ENCODE measurements around the gene CYP2F1.
"Not testable (repeated sequence)": the region's sequence is repeated elsewhere in the genome, so short reads cannot be mapped to it uniquely, and the experiment has no call there.

CYP2F1 gene, protein sequence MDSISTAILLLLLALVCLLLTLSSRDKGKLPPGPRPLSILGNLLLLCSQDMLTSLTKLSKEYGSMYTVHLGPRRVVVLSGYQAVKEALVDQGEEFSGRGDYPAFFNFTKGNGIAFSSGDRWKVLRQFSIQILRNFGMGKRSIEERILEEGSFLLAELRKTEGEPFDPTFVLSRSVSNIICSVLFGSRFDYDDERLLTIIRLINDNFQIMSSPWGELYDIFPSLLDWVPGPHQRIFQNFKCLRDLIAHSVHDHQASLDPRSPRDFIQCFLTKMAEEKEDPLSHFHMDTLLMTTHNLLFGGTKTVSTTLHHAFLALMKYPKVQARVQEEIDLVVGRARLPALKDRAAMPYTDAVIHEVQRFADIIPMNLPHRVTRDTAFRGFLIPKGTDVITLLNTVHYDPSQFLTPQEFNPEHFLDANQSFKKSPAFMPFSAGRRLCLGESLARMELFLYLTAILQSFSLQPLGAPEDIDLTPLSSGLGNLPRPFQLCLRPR

GRCh38 chr19:41114132-41114531 lies at the start of gene CYP2F1:
Gene CYP2F1, plus strand, starts transcription at chr19:41114432. Its CDS starts 1,757 bp downstream, at chr19:41116189.
- no peak for FAIRE-seq
- DNase-seq (ENCODE audit: low spot score), result no peak

DNA sequence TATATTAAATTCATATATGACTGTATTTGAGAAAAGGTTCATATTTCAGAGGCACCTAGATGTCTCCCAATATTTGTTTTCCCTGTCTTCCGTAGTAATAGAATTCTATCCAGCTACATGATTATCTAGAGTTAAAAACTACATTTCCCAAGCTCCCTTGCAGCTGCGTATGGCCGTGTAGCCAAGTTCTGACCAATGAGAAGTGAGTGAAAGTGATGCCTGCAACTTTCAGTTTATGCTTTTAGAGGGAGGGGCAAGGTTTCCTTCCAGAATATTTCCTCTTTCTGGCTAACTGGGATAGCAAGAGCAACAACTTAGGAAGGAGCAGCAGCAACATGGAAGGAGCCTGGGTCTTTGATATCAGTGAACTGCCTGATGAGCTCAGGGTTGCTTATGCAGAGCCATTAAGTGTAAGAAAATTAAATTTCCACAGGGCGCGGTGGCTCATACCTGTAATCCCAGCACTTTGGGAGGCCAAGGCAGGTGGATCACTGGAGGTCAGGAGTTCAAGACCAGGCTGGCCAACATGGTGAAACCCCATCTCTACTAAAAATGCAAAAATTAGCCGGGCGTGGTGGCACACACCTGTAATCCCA lies 49.2 kb upstream of the CYP2F1 start:
- FAIRE-seq, result no peak

GRCh38 chr19:41076286-41076685 lies 37.9 kb upstream of the CYP2F1 start:
- no peak for FAIRE-seq
- no peak for DNase-seq (ENCODE audit: low spot score)

More for the DNA sequence above, 49.2 kb upstream of the CYP2F1 start:
- peak; percentile 16 for DNase-seq (ENCODE audit: low spot score)

DNA sequence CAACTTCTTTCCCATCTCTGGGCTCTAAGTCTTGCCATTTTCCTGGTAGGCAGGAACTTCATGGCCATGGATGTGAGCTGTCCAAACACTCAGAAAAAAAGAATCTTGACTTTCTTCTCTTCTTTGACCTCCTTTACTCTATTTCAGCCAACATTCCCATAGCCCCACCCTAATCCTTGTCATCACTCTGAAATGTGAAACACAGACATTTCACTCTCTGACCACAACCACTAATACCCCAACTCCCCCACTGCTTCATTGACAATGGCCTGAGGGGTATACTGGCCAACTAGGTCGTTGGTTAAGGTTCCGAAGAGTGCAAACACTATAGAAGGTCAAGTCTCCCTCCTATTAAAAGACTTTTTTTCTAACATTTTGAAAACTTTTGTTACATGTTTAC lies 30.7 kb upstream of the CYP2F1 start:
- DNase-seq (ENCODE audit: low spot score), result peak; percentile 14

DNA sequence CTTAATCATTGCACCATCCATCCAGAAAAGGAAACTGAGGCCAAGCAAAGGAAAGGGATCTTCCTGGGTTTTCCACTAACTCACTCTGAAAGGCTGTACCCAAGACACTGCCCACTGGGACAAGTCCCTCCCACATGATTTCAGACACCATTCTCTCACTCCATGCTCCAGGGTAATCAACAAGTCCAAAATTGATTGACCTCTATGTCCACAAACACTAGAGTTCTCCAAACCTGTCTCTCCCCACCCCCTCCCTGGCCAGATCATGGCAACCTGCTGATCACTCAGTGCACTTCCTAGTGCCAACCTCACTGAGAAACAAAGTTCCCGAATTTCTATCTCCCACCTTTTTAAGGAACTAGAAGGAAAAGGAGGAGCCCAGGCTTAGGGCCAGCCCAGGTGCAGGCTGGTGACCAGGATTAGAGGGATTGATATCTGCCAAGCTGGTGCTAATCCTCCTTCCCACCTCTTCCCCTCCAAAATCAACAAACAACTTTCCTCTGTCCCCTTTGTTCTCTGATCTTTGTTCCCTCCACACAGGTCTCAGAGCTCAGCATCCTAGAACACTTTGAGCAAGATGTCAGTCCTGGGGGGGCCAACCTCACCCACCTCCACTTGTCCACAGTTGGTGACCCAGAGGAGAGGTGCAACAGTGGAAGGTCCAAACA lies 28.4 kb upstream of the CYP2F1 start:
- FAIRE-seq, result no peak
- no peak for DNase-seq (ENCODE audit: low spot score)

More for the DNA sequence above, 30.7 kb upstream of the CYP2F1 start:
- no peak for FAIRE-seq

GRCh38 chr19:41088151-41088550 lies 26.1 kb upstream of the CYP2F1 start, which contains the start of gene CYP2A13:
Gene CYP2A13, plus strand, starts transcription at chr19:41088451. Its CDS starts 21 bp downstream, at chr19:41088472.
- DNase-seq (ENCODE audit: low spot score) (no peak), FAIRE-seq (no peak)

DNA sequence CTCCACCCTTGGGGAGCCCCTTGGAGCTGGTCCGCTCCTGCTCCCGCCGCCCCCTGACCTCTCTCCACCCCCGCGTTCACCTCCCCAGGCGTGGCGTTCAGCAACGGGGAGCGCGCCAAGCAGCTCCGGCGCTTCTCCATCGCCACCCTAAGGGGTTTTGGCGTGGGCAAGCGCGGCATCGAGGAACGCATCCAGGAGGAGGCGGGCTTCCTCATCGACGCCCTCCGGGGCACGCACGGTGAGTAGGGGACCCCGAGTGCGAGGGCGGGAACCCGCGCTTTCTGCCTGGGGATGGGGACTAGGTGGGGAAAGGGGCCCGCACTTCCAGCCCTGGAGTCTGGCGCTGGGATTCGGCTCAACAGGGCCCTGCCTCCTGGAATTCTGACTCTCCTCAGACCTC lies 24.3 kb upstream of the CYP2F1 start:
- FAIRE-seq (no peak), DNase-seq (ENCODE audit: low spot score) (no peak)

DNA sequence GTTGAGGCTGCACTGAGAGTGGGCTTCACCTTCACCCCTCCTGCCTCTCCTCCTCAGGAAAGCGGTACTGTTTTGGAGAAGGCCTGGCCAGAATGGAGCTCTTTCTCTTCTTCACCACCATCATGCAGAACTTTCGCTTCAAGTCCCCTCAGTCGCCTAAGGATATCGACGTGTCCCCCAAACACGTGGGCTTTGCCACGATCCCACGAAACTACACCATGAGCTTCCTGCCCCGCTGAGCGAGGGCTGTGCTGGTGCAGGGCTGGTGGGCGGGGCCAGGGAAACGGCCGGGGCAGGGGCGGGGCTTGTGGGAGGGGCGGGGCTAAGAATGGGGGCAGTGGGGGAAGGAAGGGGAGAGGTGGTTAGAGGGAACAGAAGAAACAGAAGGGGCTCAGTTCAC lies 18.5 kb upstream of the CYP2F1 start:
- DNase-seq (ENCODE audit: low spot score) (no peak), FAIRE-seq (no peak)

GRCh38 chr19:41096353-41096752 lies 17.9 kb upstream of the CYP2F1 start:
- FAIRE-seq (no peak), DNase-seq (ENCODE audit: low spot score) (no peak)

DNA sequence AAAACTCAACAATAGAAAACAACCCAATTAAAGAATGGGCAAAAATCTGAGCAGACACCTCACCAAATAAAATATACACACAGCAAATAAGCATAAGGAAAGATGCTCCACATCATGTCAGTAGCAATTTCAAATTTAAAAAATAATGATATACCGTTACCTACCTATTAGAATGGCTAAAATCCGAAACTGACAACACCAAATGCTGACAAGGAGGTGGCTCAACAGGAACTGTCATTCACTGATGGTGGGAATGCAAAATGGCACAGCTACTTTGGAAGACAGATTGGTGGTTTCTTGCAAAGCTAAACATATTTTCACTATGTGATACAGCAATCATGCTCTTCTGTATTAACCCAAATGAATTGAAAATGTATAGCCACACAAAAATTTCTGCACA lies 16.9 kb upstream of the CYP2F1 start:
- DNase-seq (ENCODE audit: low spot score) (no peak), FAIRE-seq (no peak)

DNA sequence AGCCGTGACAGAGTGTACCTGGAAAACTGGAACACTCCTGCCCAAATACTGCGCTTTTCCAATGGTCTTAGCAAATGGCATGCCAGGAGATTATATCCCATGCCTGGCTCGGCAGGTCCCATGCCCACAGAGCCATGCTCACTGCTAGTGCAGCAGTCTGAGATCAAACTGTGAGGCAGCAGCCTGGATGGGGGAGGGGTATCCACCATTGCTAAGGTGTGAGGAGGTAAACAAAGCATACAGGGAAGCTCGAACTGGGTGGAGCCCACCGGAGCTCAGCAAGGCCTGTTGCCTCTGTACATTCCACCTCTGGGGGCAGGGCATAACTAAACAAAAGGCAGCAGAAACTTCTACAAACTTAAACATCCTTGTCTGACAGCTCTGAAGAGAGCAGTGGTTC lies 15.5 kb upstream of the CYP2F1 start:
- FAIRE-seq (no peak), DNase-seq (ENCODE audit: low spot score) (no peak)

- DNase-seq (ENCODE audit: low spot score); FAIRE-seq: not testable (repeated sequence)
Observed at GRCh38 chr19:41102210-41102609, 12.0 kb upstream of the CYP2F1 start.

DNA sequence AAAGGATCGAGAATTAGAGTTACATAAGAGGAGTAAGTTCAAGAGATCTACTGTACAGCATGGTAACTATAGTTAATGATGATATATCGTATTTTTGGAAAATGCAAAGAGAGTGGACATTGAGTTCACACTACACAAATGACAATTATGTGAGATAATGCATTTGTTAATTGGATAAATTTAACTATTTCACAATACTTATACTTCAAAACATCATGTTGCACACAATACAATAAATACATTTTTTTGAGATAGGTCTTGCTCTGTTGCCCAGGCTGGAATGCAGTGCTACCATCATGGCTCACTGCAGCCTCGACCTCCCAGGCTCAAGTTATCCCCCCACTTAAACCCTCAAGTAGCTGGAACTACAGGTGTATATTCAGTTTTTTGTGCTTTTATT lies 8.1 kb upstream of the CYP2F1 start:
- FAIRE-seq (no peak), DNase-seq (ENCODE audit: low spot score) (no peak)

GRCh38 chr19:41111296-41111695 lies 2.9 kb upstream of the CYP2F1 start:
- DNase-seq (ENCODE audit: low spot score) (no peak), FAIRE-seq (no peak)

- no peak for FAIRE-seq
- no peak for DNase-seq (ENCODE audit: low spot score)
Observed at GRCh38 chr19:41111750-41112295, 2.4 kb upstream of the CYP2F1 start.

DNA sequence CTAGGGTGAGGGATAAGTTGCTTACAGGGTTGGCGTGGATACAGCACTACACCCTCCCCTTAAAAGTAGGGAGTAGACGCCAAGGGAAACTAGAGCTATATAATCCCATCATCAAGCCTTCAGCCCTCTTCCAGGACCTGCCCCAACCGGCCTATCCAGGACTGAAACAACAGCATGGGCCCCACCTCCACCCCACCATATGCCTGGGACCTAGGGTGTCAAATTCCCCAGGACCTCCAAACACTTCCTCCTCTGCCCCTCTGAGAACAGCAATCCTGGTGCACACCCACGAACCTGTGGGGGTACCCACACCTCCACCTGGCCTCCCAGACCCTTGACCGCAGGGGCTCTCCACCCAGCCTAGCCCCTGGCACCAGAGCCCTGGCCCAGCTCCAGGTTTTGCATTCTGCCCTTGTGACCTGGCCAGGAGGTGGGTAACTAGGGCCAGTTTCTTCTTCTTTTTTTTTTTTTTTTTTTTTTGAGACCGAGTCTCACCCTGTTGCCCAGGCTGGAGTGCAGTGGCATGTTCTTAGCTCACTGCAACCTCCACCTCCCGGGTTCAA lies 1.4 kb upstream of the CYP2F1 start:
- DNase-seq (ENCODE audit: low spot score) (no peak), FAIRE-seq (no peak)

DNA sequence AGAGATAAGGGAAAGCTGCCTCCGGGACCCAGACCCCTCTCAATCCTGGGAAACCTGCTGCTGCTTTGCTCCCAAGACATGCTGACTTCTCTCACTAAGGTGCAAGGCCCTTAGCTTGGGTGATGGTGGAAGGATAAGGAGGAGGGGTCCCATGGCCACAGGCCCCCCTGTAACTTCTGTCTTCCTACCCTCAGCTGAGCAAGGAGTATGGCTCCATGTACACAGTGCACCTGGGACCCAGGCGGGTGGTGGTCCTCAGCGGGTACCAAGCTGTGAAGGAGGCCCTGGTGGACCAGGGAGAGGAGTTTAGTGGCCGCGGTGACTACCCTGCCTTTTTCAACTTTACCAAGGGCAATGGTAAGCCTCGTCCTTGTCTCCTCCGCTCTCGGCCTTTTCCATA lies 2.0 kb downstream of the CYP2F1 start:
- no peak for DNase-seq (ENCODE audit: low spot score)
- no peak for FAIRE-seq

DNA sequence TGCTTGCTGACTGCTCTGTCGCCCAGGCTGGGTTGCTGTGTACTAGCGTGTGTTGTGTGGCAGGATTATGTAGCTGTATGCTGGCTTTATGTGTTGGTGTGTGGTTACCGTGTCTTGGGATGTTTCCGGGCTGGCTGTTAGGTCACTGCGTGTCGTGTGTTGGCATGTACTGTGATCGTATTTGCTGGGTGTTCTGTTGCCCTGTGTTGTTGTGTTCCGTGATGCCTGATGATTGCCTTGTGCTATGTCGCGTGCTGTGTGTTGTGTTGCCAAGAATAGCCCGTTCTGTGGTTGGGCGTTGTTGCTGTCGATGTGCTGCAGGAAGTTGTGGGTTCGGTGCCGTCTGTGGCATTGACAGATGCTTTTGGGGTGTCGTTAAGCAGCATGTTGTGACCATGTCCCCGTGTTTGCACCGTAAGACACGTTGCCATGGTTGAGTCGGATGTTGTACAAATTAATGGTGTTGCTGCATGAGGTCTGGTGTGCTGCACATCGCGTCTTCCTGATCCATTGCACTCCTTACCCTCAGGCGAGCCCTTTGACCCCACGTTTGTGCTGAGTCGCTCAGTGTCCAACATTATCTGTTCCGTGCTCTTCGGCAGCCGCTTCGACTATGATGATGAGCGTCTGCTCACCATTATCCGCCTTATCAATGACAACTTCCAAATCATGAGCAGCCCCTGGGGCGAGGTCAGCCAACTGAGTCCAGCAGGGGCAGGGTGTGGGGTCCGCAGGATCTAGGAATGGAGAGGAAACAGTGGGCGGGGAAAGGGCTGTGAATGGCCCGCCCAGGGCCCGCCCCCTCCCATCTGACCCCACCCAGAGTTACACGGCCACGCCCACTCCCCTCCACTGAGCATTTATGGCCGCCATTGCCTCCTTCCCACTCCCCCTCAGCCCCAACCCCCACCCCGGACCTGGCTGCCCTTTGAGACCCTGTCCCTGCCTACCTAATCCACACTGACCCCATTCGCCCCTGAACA lies 7.0 kb downstream of the CYP2F1 start:
- FAIRE-seq, result peak; percentile 95
- not testable (repeated sequence) for DNase-seq (ENCODE audit: low spot score)

DNA sequence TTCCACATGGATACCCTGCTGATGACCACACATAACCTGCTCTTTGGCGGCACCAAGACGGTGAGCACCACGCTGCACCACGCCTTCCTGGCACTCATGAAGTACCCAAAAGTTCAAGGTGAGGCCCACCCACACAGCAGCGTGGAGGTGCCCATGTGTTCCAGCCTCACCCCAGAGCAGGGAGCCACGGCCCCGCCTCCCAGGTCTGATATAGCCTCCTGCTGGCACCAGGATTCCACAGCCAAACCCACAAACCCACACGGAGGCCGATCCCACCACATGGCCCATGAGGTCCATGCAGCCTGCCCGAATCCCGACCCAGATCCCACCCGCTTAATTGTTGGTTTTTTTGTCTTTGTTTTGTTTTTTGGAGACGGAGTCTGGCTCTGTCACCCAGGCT lies 8.6 kb downstream of the CYP2F1 start:
- FAIRE-seq, result not testable (repeated sequence)

GRCh38 chr19:41123716-41124294 lies 9.6 kb downstream of the CYP2F1 start:
- DNase-seq (ENCODE audit: low spot score) (no peak), FAIRE-seq (no peak)

More for the DNA sequence above, 8.6 kb downstream of the CYP2F1 start:
- DNase-seq (ENCODE audit: low spot score), result not testable (repeated sequence)

Data from urothelium cell line (cell line).